H1 (cell line): ENCODE data around the gene RAD51B. TPM values are rescaled to one million over a fixed set of nuclear protein-coding genes. Genes with fewer than 3 reads are reported as not detected.

Experiments used
- MAFK ChIP-seq: IDR thresholded peaks from 2 replicates; pipeline ENCODE4 v1.6.1; 2012; ENCODE audit warnings: low read depth, mild to moderate bottlenecking, improper control_type of control experiment, low read length
- SAP30 ChIP-seq: fragments of 300-600 bp; sonication (generic); IDR thresholded peaks from 2 replicates; pipeline ENCODE4 v1.7.1; 2012; ENCODE audit warnings: low read length, moderate library complexity, mild to moderate bottlenecking, inconsistent platforms; ENCODE audit not compliant: insufficient read depth, insufficient replicate concordance
- TAF1 ChIP-seq: IDR thresholded peaks from 2 replicates; pipeline ENCODE4 v1.6.1; 2011; ENCODE audit warnings: mild to moderate bottlenecking, low read depth, low read length
- polyA plus RNA-seq, 7 experiments: library from polyadenylated mRNA; depleted of rRNA in 3 of 7; stranded (reverse) in 5 of 7; unstranded in 2 of 7; fragments of >200 nt in 5 of 7; fragments of 200-250 nt in 2 of 7; gene quantifications; 1 replicate in 5 of 7; 2 replicates in 1 of 7; 4 replicates in 1 of 7; pipeline versions ENCODE4 v1.2.1 to v1.2.3, GENCODE V29; 2011 to 2013; ENCODE audit warnings: missing spikeins in 2 of 7, mixed read lengths in 2 of 7
- total RNA-seq: library from RNA; stranded (reverse); fragmentation: NEBNext Ultra II Directional; extraction: Animal tissue kit (Norgen Biotek cat#: 25700); gene quantifications from 2 replicates; pipeline ENCODE4 v1.2.1, GENCODE V29; 2021
- TF ChIP-seq, protein P1 (sequence below): fragments of 300-600 bp; sonication (generic); IDR thresholded peaks from 2 replicates; pipeline ENCODE4 v1.7.1; 2012; ENCODE audit warnings: low read length, moderate library complexity, mild to moderate bottlenecking, inconsistent platforms; ENCODE audit not compliant: insufficient replicate concordance
- TF ChIP-seq, protein P2 (sequence below): IDR thresholded peaks from 2 replicates; pipeline ENCODE4 v1.6.1; 2012; ENCODE audit warnings: inconsistent platforms

The RAD51B gene
- total and polyA plus RNA-seq, 2 of the 8 experiments (the other 6 are each of a cell fraction or from before 2014, with no cell fraction given), result 3.9 to 14.9 TPM

DNA sequence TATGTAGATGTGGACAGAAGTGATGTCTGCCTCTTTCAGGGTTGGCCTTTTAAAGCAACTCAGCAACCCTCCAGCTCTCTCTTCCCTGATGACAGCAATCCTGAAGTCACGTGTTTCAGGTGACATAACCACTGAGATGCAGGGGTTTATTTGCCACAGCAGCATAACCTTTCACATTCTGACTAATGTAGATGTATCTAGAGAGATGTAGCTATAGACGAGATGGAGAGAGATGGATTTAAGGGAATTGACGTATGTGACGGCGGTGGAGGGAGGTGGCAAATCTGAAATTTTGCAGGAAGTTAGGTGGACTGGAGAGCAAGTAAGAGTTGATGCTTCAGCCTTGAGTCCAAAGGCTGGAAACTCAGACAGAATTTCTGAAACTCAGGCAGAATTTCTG, 847.3 kb downstream of the RAD51B start (continued):
- TF ChIP-seq, protein P1, sequence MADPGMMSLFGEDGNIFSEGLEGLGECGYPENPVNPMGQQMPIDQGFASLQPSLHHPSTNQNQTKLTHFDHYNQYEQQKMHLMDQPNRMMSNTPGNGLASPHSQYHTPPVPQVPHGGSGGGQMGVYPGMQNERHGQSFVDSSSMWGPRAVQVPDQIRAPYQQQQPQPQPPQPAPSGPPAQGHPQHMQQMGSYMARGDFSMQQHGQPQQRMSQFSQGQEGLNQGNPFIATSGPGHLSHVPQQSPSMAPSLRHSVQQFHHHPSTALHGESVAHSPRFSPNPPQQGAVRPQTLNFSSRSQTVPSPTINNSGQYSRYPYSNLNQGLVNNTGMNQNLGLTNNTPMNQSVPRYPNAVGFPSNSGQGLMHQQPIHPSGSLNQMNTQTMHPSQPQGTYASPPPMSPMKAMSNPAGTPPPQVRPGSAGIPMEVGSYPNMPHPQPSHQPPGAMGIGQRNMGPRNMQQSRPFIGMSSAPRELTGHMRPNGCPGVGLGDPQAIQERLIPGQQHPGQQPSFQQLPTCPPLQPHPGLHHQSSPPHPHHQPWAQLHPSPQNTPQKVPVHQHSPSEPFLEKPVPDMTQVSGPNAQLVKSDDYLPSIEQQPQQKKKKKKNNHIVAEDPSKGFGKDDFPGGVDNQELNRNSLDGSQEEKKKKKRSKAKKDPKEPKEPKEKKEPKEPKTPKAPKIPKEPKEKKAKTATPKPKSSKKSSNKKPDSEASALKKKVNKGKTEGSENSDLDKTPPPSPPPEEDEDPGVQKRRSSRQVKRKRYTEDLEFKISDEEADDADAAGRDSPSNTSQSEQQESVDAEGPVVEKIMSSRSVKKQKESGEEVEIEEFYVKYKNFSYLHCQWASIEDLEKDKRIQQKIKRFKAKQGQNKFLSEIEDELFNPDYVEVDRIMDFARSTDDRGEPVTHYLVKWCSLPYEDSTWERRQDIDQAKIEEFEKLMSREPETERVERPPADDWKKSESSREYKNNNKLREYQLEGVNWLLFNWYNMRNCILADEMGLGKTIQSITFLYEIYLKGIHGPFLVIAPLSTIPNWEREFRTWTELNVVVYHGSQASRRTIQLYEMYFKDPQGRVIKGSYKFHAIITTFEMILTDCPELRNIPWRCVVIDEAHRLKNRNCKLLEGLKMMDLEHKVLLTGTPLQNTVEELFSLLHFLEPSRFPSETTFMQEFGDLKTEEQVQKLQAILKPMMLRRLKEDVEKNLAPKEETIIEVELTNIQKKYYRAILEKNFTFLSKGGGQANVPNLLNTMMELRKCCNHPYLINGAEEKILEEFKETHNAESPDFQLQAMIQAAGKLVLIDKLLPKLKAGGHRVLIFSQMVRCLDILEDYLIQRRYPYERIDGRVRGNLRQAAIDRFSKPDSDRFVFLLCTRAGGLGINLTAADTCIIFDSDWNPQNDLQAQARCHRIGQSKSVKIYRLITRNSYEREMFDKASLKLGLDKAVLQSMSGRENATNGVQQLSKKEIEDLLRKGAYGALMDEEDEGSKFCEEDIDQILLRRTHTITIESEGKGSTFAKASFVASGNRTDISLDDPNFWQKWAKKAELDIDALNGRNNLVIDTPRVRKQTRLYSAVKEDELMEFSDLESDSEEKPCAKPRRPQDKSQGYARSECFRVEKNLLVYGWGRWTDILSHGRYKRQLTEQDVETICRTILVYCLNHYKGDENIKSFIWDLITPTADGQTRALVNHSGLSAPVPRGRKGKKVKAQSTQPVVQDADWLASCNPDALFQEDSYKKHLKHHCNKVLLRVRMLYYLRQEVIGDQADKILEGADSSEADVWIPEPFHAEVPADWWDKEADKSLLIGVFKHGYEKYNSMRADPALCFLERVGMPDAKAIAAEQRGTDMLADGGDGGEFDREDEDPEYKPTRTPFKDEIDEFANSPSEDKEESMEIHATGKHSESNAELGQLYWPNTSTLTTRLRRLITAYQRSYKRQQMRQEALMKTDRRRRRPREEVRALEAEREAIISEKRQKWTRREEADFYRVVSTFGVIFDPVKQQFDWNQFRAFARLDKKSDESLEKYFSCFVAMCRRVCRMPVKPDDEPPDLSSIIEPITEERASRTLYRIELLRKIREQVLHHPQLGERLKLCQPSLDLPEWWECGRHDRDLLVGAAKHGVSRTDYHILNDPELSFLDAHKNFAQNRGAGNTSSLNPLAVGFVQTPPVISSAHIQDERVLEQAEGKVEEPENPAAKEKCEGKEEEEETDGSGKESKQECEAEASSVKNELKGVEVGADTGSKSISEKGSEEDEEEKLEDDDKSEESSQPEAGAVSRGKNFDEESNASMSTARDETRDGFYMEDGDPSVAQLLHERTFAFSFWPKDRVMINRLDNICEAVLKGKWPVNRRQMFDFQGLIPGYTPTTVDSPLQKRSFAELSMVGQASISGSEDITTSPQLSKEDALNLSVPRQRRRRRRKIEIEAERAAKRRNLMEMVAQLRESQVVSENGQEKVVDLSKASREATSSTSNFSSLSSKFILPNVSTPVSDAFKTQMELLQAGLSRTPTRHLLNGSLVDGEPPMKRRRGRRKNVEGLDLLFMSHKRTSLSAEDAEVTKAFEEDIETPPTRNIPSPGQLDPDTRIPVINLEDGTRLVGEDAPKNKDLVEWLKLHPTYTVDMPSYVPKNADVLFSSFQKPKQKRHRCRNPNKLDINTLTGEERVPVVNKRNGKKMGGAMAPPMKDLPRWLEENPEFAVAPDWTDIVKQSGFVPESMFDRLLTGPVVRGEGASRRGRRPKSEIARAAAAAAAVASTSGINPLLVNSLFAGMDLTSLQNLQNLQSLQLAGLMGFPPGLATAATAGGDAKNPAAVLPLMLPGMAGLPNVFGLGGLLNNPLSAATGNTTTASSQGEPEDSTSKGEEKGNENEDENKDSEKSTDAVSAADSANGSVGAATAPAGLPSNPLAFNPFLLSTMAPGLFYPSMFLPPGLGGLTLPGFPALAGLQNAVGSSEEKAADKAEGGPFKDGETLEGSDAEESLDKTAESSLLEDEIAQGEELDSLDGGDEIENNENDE, result no peak
- TF ChIP-seq, protein P2, sequence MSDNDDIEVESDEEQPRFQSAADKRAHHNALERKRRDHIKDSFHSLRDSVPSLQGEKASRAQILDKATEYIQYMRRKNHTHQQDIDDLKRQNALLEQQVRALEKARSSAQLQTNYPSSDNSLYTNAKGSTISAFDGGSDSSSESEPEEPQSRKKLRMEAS, result no peak
- TF ChIP-seq TAF1 (no peak), MAFK (no peak), SAP30 (no peak)
